ENCODE data around the gene CCDC175.

GRCh38 chr14:59530349-59530748, 46.3 kb downstream of the CCDC175 start:
- TF ChIP-seq CTCF (IDR thresholded peaks at IDR 0.05) (no peak), POLR2AphosphoS5 (IDR thresholded peaks at IDR 0.05) (no peak), POLR2A (IDR thresholded peaks at IDR 0.05) (no peak), EP300 (IDR thresholded peaks at IDR 0.05) (no peak)

Data from upper lobe of left lung (tissue), 4 donors.